HCT116 (cell line): ENCODE results near the gene KTN1. TPM values are rescaled to one million over a fixed set of nuclear protein-coding genes. Genes with fewer than 3 reads are reported as not detected.

Experiments
- ATAC-seq: fragments of 200-7000 bp; cut with Tn5 transposase; 2 replicates; pipeline ENCODE4 v1.9.1; 2020; ENCODE audit warnings: mild to moderate bottlenecking, moderate library complexity
- BruUV-seq: library from RNA; stranded (reverse); fragments of 400-500 nt; replicated peaks from 2 replicates; lab custom pipeline; 2021; lab: Mats Ljungman, UMichigan
- CTCF ChIA-PET: fragments of 300-600 bp; sonication (Branson Sonifier 250); formaldehyde crosslinking; loops from one replicate; lab custom pipeline; 2021; ENCODE audit warnings: antibody characterized with exemption; lab: Charles Lee
- POLR2A ChIA-PET: fragments of 300-600, 350-600 bp; sonication (Branson Sonifier 250); formaldehyde crosslinking; loops from one replicate; lab custom pipeline; 2021; ENCODE audit warnings: antibody characterized with exemption; lab: Charles Lee
- RAD21 ChIA-PET, 2 experiments: fragments of 300-600 bp; sonication (Branson Sonifier 250); formaldehyde crosslinking; loops; one replicate each; lab custom pipeline; 2023; ENCODE audit warnings: low total read pairs in 2 of 2; ENCODE audit not compliant: uncharacterized antibody in 2 of 2, unreplicated experiment in 2 of 2, low non-redundant PET in 1 of 2; lab: Charles Lee
- DNase-seq: peaks from one replicate; pipeline ENCODE4 v3.0.0-alpha.2; 2010; ENCODE audit warnings: low read depth, low spot score
- H2AFZ ChIP-seq: fragments of 200-600 bp; shearing (Covaris generic), sonication (generic); 2 replicates; pipeline ENCODE4 v1.6.1; 2017; ENCODE audit warnings: low read depth, mixed run types, mixed read lengths, antibody characterized with exemption, low read length; ENCODE audit not compliant: poor library complexity, severe bottlenecking
- H3K27ac ChIP-seq: 2 replicates; pipeline ENCODE4 v1.5.1; 2012; ENCODE audit warnings: low read depth, low read length
- H3K27me3 ChIP-seq: fragments of 200-600 bp; sonication (generic); 2 replicates; pipeline ENCODE4 v1.6.1; 2016; ENCODE audit warnings: mixed run types, low read length, mixed read lengths; ENCODE audit not compliant: insufficient read depth
- H3K36me3 ChIP-seq, 2 experiments: fragments of 200-500 bp in 1 of 2; fragments of 200-600 bp in 1 of 2; sonication (Bioruptor generic) in 1 of 2; sonication (generic) in 1 of 2; 2 replicates each; pipeline versions ENCODE4 v1.5.1 to v1.6.1; 2014 to 2016; ENCODE audit warnings: low read length in 2 of 2, inconsistent platforms in 1 of 2, mixed read lengths in 1 of 2, mixed run types in 1 of 2; ENCODE audit not compliant: insufficient read depth in 2 of 2, control insufficient read depth in 1 of 2
- H3K4me1 ChIP-seq, 2 experiments: fragments of 200-600 bp in 1 of 2; sonication (generic) in 1 of 2; 2 replicates each; pipeline versions ENCODE4 v1.5.1 to v1.6.1; 2012 to 2017; ENCODE audit warnings: low read length in 2 of 2, inconsistent platforms in 1 of 2, mild to moderate bottlenecking in 1 of 2, mixed read lengths in 1 of 2, mixed run types in 1 of 2, moderate library complexity in 1 of 2; ENCODE audit not compliant: insufficient read depth in 2 of 2, control insufficient read depth in 1 of 2
- H3K4me2 ChIP-seq: fragments of 200-600 bp; sonication (generic); 2 replicates; pipeline ENCODE4 v1.6.1; 2017; ENCODE audit warnings: mixed run types, low read length, mixed read lengths
- H3K4me3 ChIP-seq, 2 experiments: fragments of 200-600 bp in 1 of 2; sonication (generic) in 1 of 2; replicated peaks in 1 of 2; 2 replicates each; pipeline ENCODE4 v1.5.1; 2011 to 2016; ENCODE audit warnings: low read length in 2 of 2, control low read depth in 1 of 2, low read depth in 1 of 2, mild to moderate bottlenecking in 1 of 2, mixed read lengths in 1 of 2, mixed run types in 1 of 2
- H3K79me2 ChIP-seq: fragments of 200-600 bp; sonication (generic); 2 replicates; pipeline ENCODE4 v1.6.1; 2017; ENCODE audit warnings: mild to moderate bottlenecking, mixed run types, low read length, moderate library complexity, mixed read lengths; ENCODE audit not compliant: insufficient read depth
- H3K9ac ChIP-seq: fragments of 200-600 bp; sonication (generic); 2 replicates; pipeline ENCODE4 v1.6.1; 2016; ENCODE audit warnings: low read length, mixed read lengths
- H3K9me2 ChIP-seq: fragments of 200-600 bp; sonication (generic), shearing (Covaris generic); 2 replicates; pipeline ENCODE4 v1.6.1; 2017; ENCODE audit warnings: mixed run types, mild to moderate bottlenecking, moderate library complexity; ENCODE audit not compliant: insufficient read depth
- H3K9me3 ChIP-seq, 2 experiments: fragments of 200-500 bp in 1 of 2; fragments of 200-600 bp in 1 of 2; sonication (Bioruptor generic) in 1 of 2; sonication (generic) in 1 of 2; 2 replicates each; pipeline ENCODE4 v1.6.1; 2014 to 2017; ENCODE audit warnings: low read length in 2 of 2, mixed read lengths in 2 of 2, inconsistent platforms in 1 of 2, low read depth in 1 of 2, mild to moderate bottlenecking in 1 of 2, mixed run types in 1 of 2, moderate library complexity in 1 of 2; ENCODE audit not compliant: control insufficient read depth in 1 of 2, insufficient read depth in 1 of 2
- H4K20me1 ChIP-seq: fragments of 200-600 bp; sonication (generic), shearing (Covaris generic); 2 replicates; pipeline ENCODE4 v1.6.1; 2017; ENCODE audit warnings: mixed run types, mild to moderate bottlenecking, moderate library complexity; ENCODE audit not compliant: insufficient read depth
- CBX3 ChIP-seq: IDR thresholded peaks from 2 replicates; pipeline ENCODE4 v1.6.1; 2012; ENCODE audit warnings: low read depth
- EGR1 ChIP-seq: IDR thresholded peaks from 2 replicates; pipeline ENCODE4 v1.6.1; 2012; ENCODE audit warnings: low read depth
- ELF1 ChIP-seq: IDR thresholded peaks from 2 replicates; pipeline ENCODE4 v1.6.1; 2012; ENCODE audit warnings: low read depth, borderline replicate concordance
- EZH2 ChIP-seq: fragments of 200-600 bp; sonication (generic); IDR thresholded peaks from 2 replicates; pipeline ENCODE4 v1.6.1; 2017; ENCODE audit warnings: antibody characterized with exemption, mixed run types
- EZH2phosphoT487 ChIP-seq: fragments of 200-600 bp; IDR thresholded peaks from 2 replicates; pipeline ENCODE4 v1.6.1; 2018; ENCODE audit warnings: antibody characterized with exemption, borderline replicate concordance
- FOSL1 ChIP-seq: IDR thresholded peaks from 2 replicates; pipeline ENCODE4 v1.6.1; 2012; ENCODE audit warnings: low read depth
- JUND ChIP-seq: IDR thresholded peaks from 2 replicates; pipeline ENCODE4 v1.6.1; 2012
- POLR2AphosphoS5 ChIP-seq: IDR thresholded peaks from 2 replicates; pipeline ENCODE4 v1.6.1; 2011; ENCODE audit warnings: mild to moderate bottlenecking, low read depth, low read length, moderate library complexity
- RAD21 ChIP-seq: IDR thresholded peaks from 2 replicates; pipeline ENCODE4 v1.6.1; 2012; ENCODE audit warnings: low read depth, mild to moderate bottlenecking
- SIN3A ChIP-seq: IDR thresholded peaks from 2 replicates; pipeline ENCODE4 v1.6.1; 2012; ENCODE audit warnings: low read depth
- SP1 ChIP-seq: IDR thresholded peaks from 2 replicates; pipeline ENCODE4 v1.6.1; 2012; ENCODE audit warnings: low read depth
- SRF ChIP-seq: IDR thresholded peaks from 2 replicates; pipeline ENCODE4 v1.6.1; 2012; ENCODE audit warnings: low read depth
- TCF7L2 ChIP-seq: IDR thresholded peaks from 2 replicates; pipeline ENCODE4 v1.7.0; 2011; ENCODE audit warnings: borderline replicate concordance, inconsistent platforms; ENCODE audit not compliant: insufficient read depth, insufficient read length; ENCODE audit errors: extremely low read depth
- ZFX ChIP-seq: fragments of 450-650 bp; IDR thresholded peaks from 2 replicates; pipeline ENCODE4 v1.6.1; 2017
- ZNF274 ChIP-seq: fragments of 200-500 bp; sonication (Bioruptor generic); IDR thresholded peaks from 2 replicates; pipeline ENCODE4 v1.6.1; 2014; ENCODE audit warnings: mild to moderate bottlenecking, low read depth, low read length, inconsistent platforms
- intact Hi-C: fragments of 100-400 bp; cut with micrococcal nuclease; formaldehyde crosslinking; loops from 2 replicates; pipeline ENCODE4 v1.10.0; 2022
- total RNA-seq: library from RNA; stranded (reverse); gene quantifications from one replicate; pipeline ENCODE4 v1.2.1, GENCODE V29; 2021; ENCODE audit not compliant: unreplicated experiment
- TF ChIP-seq, protein P1 (sequence below): IDR thresholded peaks from 2 replicates; pipeline ENCODE4 v1.6.1; 2012
- TF ChIP-seq, protein P2 (sequence below): IDR thresholded peaks from 2 replicates; pipeline ENCODE4 v1.6.1; 2012; ENCODE audit warnings: low read depth
- TF ChIP-seq, protein P3 (sequence below): IDR thresholded peaks from 2 replicates; pipeline ENCODE4 v1.6.1; 2011; ENCODE audit warnings: mild to moderate bottlenecking, low read length, moderate library complexity; ENCODE audit not compliant: insufficient replicate concordance; ENCODE audit errors: extremely low read depth

KTN1 gene
- total RNA-seq, 1 experiment from 2014 or later: 105 TPM

DNA sequence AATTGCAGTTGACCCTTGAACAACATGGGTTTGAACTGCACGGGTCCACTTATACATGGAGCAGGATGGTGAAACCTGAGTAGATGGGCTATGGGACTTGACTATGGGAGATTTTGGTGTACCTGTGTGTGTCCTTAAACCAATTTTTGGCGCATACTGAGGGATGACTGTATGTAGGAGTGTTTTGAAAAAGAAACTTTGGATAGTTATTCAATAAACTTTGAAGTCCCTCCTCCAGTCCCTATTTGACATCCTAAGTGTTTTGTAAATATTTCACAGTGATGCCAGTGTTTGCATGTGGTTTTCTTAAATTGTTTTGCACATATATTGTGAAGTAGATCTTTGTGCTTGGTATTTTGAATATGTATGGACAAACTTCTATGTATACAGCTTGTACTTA lies 12.4 kb downstream of the KTN1 start:
- DNase-seq: no peak
- CTCF ChIA-PET: no interaction called here
- POLR2A ChIA-PET: interaction anchor here (1.4 kb wide), 1 partner anchor 9 kb away, joined by 3 read pairs; no protein-coding TSS in a partner anchor
- no peaks in the 10 kb centered on the region for H3K36me3 ChIP-seq
- H3K9ac ChIP-seq: no peak overlapping the region
- H3K4me1 ChIP-seq: peaks cover 14 to 26% of the 10 kb centered on the region in 2 experiments
- intact Hi-C loops: no loop called here
- RAD21 ChIA-PET: no interaction called here
- H3K9me2 ChIP-seq: no peaks in the 10 kb centered on the region
- no peak overlapping the region for H3K4me3 ChIP-seq
- ATAC-seq: no peak
- no peaks in the 10 kb centered on the region for H3K27me3 ChIP-seq
- no peak overlapping the region for H2AFZ ChIP-seq
- BruUV-seq: no TSS peak
- no peaks in the 10 kb centered on the region for H3K9me3 ChIP-seq
- peaks cover 97% of the 10 kb centered on the region for H3K79me2 ChIP-seq
- TF ChIP-seq SRF (no peak), ELF1 (no peak), ZNF274 (no peak), RAD21 (no peak), POLR2AphosphoS5 (no peak), SIN3A (no peak), FOSL1 (no peak), EGR1 (no peak), ZFX (no peak), CBX3 (no peak), EZH2 (no peak), JUND (no peak), TCF7L2 (no peak), SP1 (no peak), EZH2phosphoT487 (no peak)
- TF ChIP-seq, protein P1, sequence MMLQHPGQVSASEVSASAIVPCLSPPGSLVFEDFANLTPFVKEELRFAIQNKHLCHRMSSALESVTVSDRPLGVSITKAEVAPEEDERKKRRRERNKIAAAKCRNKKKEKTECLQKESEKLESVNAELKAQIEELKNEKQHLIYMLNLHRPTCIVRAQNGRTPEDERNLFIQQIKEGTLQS: no peak
- TF ChIP-seq, protein P2, sequence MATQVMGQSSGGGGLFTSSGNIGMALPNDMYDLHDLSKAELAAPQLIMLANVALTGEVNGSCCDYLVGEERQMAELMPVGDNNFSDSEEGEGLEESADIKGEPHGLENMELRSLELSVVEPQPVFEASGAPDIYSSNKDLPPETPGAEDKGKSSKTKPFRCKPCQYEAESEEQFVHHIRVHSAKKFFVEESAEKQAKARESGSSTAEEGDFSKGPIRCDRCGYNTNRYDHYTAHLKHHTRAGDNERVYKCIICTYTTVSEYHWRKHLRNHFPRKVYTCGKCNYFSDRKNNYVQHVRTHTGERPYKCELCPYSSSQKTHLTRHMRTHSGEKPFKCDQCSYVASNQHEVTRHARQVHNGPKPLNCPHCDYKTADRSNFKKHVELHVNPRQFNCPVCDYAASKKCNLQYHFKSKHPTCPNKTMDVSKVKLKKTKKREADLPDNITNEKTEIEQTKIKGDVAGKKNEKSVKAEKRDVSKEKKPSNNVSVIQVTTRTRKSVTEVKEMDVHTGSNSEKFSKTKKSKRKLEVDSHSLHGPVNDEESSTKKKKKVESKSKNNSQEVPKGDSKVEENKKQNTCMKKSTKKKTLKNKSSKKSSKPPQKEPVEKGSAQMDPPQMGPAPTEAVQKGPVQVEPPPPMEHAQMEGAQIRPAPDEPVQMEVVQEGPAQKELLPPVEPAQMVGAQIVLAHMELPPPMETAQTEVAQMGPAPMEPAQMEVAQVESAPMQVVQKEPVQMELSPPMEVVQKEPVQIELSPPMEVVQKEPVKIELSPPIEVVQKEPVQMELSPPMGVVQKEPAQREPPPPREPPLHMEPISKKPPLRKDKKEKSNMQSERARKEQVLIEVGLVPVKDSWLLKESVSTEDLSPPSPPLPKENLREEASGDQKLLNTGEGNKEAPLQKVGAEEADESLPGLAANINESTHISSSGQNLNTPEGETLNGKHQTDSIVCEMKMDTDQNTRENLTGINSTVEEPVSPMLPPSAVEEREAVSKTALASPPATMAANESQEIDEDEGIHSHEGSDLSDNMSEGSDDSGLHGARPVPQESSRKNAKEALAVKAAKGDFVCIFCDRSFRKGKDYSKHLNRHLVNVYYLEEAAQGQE: no peak
- TF ChIP-seq, protein P3, sequence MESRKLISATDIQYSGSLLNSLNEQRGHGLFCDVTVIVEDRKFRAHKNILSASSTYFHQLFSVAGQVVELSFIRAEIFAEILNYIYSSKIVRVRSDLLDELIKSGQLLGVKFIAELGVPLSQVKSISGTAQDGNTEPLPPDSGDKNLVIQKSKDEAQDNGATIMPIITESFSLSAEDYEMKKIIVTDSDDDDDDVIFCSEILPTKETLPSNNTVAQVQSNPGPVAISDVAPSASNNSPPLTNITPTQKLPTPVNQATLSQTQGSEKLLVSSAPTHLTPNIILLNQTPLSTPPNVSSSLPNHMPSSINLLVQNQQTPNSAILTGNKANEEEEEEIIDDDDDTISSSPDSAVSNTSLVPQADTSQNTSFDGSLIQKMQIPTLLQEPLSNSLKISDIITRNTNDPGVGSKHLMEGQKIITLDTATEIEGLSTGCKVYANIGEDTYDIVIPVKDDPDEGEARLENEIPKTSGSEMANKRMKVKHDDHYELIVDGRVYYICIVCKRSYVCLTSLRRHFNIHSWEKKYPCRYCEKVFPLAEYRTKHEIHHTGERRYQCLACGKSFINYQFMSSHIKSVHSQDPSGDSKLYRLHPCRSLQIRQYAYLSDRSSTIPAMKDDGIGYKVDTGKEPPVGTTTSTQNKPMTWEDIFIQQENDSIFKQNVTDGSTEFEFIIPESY: no peak
- no peak overlapping the region for H3K27ac ChIP-seq
- H4K20me1 ChIP-seq: peaks cover 18% of the 10 kb centered on the region; the same call in 1 of the 2 replicates
- H3K4me2 ChIP-seq: no peak overlapping the region
